ENCODE results near the gene HSPBAP1.

Gene HSPBAP1

GRCh38 chr3:122797291-122797690, 3.7 kb upstream of the HSPBAP1 start:
- no peak overlapping the region for H3K4me3 ChIP-seq (ENCODE audit: low read depth, low read length)
- no peak for DNase-seq (ENCODE audit: low read depth)
- TF ChIP-seq CTCF (IDR thresholded peaks at IDR 0.05; ENCODE audit: insufficient read depth, low read depth, low read length, missing control alignments), result no peak

DNA sequence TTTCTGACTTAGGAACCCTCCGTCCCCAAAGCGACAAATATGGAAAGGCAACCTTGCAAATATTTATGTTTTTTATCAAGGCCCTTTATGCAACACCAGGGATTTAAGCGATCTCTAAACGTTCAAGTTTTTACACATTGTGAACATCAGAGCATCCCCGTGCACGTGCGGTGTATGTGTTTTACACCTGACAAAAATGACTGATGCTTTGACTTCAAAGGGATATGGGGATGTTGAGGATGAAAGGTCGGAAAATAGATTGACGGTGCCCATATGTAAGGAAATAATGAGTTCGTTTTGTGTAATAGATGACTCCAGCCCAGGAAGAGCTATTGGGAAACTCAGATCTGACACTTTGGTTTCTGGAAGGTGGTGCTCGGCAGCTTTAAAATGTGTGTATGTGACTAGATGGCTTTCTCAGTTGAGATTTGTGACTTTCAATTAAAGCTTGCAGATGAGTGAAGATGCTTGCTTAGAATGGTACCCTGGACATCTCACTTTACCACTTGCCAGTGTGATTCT, 2.1 kb upstream of the HSPBAP1 start:
- DNase-seq (ENCODE audit: low read depth), result no peak
- H3K4me3 ChIP-seq (ENCODE audit: low read depth, low read length), result peak overlapping the region; percentile 79
- no peak for TF ChIP-seq CTCF (IDR thresholded peaks at IDR 0.05; ENCODE audit: insufficient read depth, low read depth, low read length, missing control alignments)

- peak within 1 kb of the TSS; percentile 79 for H3K4me3 ChIP-seq (ENCODE audit: low read depth, low read length)
- no peak for TF ChIP-seq CTCF (IDR thresholded peaks at IDR 0.05; ENCODE audit: insufficient read depth, low read depth, low read length, missing control alignments)
- DNase-seq (ENCODE audit: low read depth), result peak; percentile 84
These were observed 1.4 kb upstream of the HSPBAP1 start, which contains the start of gene SLC49A4 for GRCh38 chr3:122794779-122795673. SLC49A4 (plus strand) TSS chr3:122795069; CDS start chr3:122795193, 124 bp downstream.

DNA sequence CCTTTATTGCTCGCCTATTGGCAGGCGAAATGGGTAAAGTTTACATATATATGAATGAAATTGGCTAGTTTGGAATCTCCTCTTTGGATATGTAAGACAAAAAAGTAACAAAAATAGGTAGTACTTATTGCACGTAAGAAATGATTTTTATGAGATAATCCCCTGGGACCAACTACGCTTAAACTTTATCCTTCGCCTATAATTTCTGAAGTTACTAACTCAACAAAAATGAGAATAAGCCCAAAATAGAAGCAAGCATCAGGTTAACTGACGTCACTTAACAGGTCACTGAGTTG, 800 bp upstream of the HSPBAP1 start:
- peak overlapping the region; percentile 79 for H3K4me3 ChIP-seq (ENCODE audit: low read depth, low read length)
- DNase-seq (ENCODE audit: low read depth), result no peak
- TF ChIP-seq CTCF (IDR thresholded peaks at IDR 0.05; ENCODE audit: insufficient read depth, low read depth, low read length, missing control alignments), result no peak

GRCh38 chr3:122789585-122790273, 3.9 kb downstream of the HSPBAP1 start:
- no peak for TF ChIP-seq CTCF (IDR thresholded peaks at IDR 0.05; ENCODE audit: insufficient read depth, low read depth, low read length, missing control alignments)
- no peak for DNase-seq (ENCODE audit: low read depth)
- H3K4me3 ChIP-seq (ENCODE audit: low read depth, low read length), result no peak overlapping the region

DNA sequence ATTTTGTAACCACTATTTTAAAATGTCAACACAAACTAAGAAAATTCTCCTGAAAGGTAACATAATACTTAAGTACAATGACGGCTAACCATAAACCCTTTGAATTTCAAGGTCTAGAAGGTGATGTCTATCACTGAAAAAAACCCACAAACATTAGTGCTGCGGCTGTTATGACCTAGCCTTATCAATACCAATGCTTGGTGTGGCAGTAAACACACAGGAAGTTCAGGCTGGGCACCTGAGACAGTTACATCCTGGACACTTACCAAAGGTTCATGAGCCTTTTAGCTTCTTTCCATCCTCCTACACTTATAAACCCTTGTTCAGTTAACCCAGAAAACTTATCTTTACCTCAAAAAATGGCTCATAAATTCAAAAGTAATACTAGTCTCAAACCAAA, 5.8 kb downstream of the HSPBAP1 start:
- DNase-seq (ENCODE audit: low read depth), result no peak
- TF ChIP-seq CTCF (IDR thresholded peaks at IDR 0.05; ENCODE audit: insufficient read depth, low read depth, low read length, missing control alignments), result no peak
- no peak overlapping the region for H3K4me3 ChIP-seq (ENCODE audit: low read depth, low read length)
